Activated effector memory CD4-positive, alpha-beta T cell treated with Interleukin-2 at 50 U/mL for 16 hours (primary cell): ENCODE data around the gene PTPN1.
"Not testable (repeated sequence)": the region's sequence is repeated elsewhere in the genome, so short reads cannot be mapped to it uniquely, and the experiment has no call there.

Experiments
- DNase-seq: peaks from one replicate; pipeline ENCODE4 v3.0.0-alpha.2; 2020

PTPN1 gene

DNA sequence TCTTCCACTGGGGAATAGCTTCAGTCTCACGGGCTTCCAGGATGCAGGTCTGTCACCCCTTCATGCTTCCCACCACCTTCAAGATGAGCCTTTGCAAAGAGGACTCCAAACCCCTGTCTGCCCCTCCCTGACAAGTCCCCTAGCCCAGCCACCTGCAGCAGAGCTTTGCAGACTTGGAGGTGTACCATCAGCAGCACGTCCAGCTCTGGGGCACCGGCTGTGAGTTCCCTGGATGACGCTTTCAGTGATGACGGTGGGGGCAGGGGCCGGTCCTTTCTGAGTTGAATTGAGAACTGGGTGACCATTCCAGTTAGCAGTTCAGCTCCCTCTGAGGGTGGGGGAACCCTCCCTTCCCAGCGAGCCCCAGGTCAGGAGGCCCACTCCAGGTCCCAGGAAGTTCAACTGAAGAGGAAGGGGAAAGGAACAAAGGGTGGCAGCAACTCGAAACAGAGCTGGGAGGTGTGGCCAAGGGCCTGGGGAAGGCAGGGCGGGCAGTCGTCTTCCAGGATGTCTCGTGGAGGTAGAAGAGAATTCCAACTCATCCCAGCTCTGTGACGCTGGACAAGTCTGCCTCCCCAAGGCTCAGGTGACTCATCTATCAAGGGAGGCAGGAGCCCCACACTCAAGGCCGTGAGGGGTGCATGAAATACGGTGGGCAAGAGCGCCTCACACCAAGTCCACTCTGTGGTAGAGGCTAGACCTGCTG lies 86.0 kb downstream of the PTPN1 start:
- DNase-seq = no peak

GRCh38 chr20:50596694-50597021 lies 86.5 kb downstream of the PTPN1 start:
- DNase-seq = no peak

- DNase-seq = no peak
Measured at GRCh38 chr20:50597406-50597969, 87.3 kb downstream of the PTPN1 start.

- no peak for DNase-seq
Measured at GRCh38 chr20:50598074-50598473, 87.9 kb downstream of the PTPN1 start.

GRCh38 chr20:50598768-50599167 lies 88.6 kb downstream of the PTPN1 start:
- not testable (repeated sequence) for DNase-seq

- DNase-seq = no peak
Measured at GRCh38 chr20:50600281-50600895, 90.2 kb downstream of the PTPN1 start.

DNA sequence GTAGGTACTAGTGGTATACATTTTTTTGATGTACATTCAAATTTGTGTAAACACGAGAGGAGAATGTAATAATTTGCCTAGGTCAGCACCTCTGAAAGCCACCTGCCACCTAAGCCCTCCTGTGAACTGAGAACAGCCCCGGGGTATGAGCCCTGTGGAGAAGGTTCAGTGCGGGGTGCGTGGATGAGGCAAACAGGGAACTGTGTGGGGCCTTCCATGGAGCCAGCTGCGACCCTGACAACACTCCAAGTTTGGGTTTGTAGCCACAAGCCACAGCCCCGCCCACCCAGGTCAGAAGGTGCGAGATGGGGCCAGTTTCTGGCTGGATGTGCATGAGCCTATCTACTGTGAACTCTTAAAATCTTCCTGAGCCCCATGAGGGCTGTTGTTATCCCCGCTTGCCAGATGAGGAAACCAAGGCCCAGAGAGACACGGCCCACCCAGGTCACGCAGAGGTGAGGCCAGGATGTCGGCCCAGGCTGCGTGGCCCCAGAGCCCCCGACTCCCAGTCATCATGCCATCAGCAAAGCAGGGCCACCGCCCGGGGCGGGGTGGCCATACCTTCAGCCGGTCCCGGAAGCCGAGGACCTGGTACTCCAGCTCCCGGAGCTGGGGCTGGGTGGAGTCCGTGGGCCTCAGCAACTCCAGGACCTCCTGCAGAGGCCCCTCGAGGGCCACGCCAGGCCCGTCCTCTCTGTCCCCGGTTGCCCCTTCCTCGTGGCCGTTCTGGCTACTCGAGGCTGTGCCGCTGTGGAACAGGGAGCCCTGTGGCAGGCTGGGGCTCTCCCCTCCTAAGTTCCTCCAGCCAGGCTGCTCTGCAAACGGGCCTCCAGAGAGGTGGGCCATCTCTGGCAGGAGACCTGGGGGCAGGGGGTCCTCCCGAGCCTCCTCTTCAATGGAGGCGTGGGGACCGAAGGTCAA lies 91.6 kb downstream of the PTPN1 start:
- no peak for DNase-seq

DNA sequence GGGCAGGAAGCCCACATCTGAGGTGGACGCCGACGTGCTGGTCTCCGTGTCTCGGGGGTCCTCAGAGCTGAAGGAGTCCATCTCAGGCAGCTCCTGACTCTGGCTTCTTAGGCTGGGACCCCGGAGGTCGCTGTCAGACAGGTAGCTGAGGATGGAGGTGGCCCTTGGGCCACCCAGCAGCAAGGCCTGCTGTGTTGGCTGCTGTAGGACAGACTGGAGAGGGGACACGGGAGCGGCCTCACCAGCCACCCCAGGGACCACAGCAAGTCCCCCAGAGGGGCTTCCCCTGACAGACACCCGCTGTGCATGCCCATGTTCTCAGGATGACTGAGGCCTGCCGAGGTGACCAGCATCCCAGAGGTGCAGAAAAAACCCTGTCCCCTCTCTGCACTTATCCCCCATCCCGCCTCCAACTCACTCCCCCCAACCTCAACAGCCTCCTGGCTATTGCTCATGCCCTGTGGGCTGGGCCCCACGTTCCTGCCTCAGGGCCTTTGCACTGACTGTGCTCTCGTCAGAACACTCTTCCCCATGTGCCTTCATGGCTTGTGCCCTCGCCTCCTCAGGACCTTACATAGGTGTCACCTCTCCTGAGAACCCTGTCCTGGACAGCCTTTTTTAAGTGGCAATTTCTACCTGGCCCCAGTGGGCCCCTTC lies 92.4 kb downstream of the PTPN1 start:
- no peak for DNase-seq

GRCh38 chr20:50604451-50604850 lies 94.3 kb downstream of the PTPN1 start:
- DNase-seq = no peak

DNA sequence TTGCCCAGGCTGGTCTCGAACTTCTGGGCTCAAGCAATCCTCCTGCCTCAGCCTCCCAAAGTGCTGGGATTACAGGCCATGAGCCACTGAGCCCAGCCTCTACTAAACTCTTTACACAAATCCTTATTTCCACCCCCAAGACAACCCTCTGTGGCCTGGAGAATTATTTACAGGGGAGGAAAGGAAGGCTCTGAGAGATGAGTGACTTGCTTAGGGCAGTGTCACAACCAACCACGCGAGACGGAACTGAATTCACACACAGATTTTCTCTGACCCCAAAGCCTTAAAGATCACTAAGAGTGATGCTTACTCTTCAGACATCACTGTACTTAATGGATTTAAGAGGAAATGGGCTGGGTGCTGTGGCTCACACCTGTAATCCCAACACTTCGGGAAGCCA lies 95.0 kb downstream of the PTPN1 start:
- DNase-seq = no peak

DNA sequence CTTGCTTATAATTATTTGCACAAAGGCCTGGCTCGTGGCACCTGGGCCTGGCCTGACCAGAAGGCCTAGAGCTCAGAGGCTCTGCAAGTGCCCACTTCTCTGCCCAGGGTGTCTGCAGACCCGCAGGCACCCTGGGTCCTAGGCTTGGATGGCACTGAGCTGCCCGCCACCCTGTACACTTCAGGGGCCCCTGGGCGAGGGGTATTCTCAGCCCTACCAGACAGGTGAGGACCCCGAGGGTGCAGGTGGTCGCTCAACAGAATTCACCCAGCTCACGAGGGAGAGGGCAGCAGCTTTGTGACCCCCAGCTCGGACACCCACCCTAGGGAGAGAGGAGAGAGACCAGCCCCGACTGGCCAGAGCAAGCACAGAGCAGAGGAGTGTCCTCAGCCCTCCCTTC lies 97.3 kb downstream of the PTPN1 start:
- DNase-seq = no peak

- no peak for DNase-seq
Measured at GRCh38 chr20:50607850-50608749, 97.9 kb downstream of the PTPN1 start.

- no peak for DNase-seq
Measured at GRCh38 chr20:50608750-50609104, 98.5 kb downstream of the PTPN1 start.

- no peak for DNase-seq
Measured at GRCh38 chr20:50609438-50609989, 99.3 kb downstream of the PTPN1 start.

DNA sequence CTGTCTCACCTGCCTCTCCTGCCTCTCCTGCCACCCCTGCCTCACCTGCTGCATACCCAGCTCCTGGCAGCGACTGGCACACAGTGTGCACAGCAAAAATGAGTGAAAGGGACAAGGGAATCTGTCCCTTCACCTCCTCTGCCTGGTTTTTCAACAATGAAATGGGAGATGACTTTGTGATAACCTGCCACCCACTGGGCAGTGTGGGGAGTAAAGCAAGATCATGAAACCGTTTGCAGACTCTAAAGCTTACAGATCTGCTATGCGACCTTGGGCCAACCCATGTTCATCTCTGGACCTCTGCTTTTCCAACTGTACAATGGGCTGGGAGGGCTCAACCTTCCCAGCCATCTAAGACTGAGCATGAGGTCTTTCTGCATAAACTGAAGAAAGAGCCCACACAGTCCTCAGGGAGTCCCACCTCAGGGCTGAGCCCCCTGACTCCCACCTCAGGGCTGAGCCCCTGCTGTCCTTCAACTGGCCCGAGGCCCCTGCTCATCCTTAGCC lies 100.1 kb downstream of the PTPN1 start:
- no peak for DNase-seq

- no peak for DNase-seq
Measured at GRCh38 chr20:50611128-50611810, 101.1 kb downstream of the PTPN1 start.

GRCh38 chr20:50613438-50614169 lies 103.4 kb downstream of the PTPN1 start:
- no peak for DNase-seq

DNA sequence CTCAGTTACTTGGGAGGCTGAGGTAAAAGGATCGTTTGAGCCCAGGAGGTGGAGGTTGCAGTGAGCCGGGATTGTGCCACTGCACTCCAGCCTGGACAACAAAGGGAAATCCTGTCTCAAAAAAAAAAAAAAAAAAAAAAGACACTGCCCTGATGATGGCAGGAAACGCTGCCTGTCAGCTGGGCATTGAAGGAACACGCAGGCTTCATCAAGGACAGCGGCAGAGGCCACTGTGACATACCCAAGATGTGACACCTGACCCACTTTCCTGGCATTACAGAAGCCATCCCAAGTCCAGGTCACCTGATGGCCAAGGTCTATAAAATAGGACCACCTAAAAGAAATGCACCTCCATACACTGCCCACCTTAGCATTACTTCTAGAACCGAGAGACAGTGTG lies 105.2 kb downstream of the PTPN1 start:
- no peak for DNase-seq

- DNase-seq = no peak
Measured at GRCh38 chr20:50617022-50617421, 106.8 kb downstream of the PTPN1 start.

GRCh38 chr20:50618537-50618936 lies 108.4 kb downstream of the PTPN1 start:
- no peak for DNase-seq
